Activated CD4-positive, alpha-beta T cell treated with anti-CD3 and anti-CD28 coated beads, Interleukin-2, amount 50 U/mL, for 16 hours (primary cell): ENCODE results near the gene RNF38.
"Not testable (repeated sequence)": the region's sequence is repeated elsewhere in the genome, so short reads cannot be mapped to it uniquely, and the experiment has no call there.

Experiments
- DNase-seq: peaks from one replicate; pipeline ENCODE4 v3.0.0-alpha.2; 2020

Gene RNF38

GRCh38 chr9:36328798-36329411, 71.2 kb downstream of the RNF38 start:
- peak; percentile 73 for DNase-seq

GRCh38 chr9:36325081-36325828, 74.8 kb downstream of the RNF38 start:
- DNase-seq: no peak

- DNase-seq: peak; percentile 39
Measured at GRCh38 chr9:36323926-36324325, 76.1 kb downstream of the RNF38 start.

- DNase-seq: no peak
Measured at GRCh38 chr9:36322462-36322861, 77.6 kb downstream of the RNF38 start.

GRCh38 chr9:36321903-36322302, 78.2 kb downstream of the RNF38 start:
- not testable (repeated sequence) for DNase-seq

- no peak for DNase-seq
Measured at GRCh38 chr9:36320466-36320865, 79.6 kb downstream of the RNF38 start.

GRCh38 chr9:36319806-36320205, 80.3 kb downstream of the RNF38 start:
- DNase-seq: no peak

GRCh38 chr9:36319183-36319582, 80.9 kb downstream of the RNF38 start:
- DNase-seq: no peak

- DNase-seq: no peak
Measured at GRCh38 chr9:36318212-36318802, 81.8 kb downstream of the RNF38 start.

GRCh38 chr9:36317766-36318165, 82.3 kb downstream of the RNF38 start:
- no peak for DNase-seq

GRCh38 chr9:36316611-36317317, 83.3 kb downstream of the RNF38 start:
- DNase-seq: no peak

- no peak for DNase-seq
Measured at GRCh38 chr9:36316049-36316448, 84.0 kb downstream of the RNF38 start.

- no peak for DNase-seq
Measured at GRCh38 chr9:36315283-36315682, 84.8 kb downstream of the RNF38 start.

GRCh38 chr9:36314740-36315139, 85.3 kb downstream of the RNF38 start:
- no peak for DNase-seq

GRCh38 chr9:36306471-36307306, 93.4 kb downstream of the RNF38 start:
- DNase-seq: peak; percentile 33

- DNase-seq: not testable (repeated sequence)
Measured at GRCh38 chr9:36304366-36304765, 95.7 kb downstream of the RNF38 start.

- DNase-seq: no peak
Measured at GRCh38 chr9:36301227-36301626, 98.8 kb downstream of the RNF38 start.

GRCh38 chr9:36298566-36298965, 101.5 kb downstream of the RNF38 start:
- DNase-seq: no peak

GRCh38 chr9:36297798-36298197, 102.3 kb downstream of the RNF38 start:
- DNase-seq: no peak

GRCh38 chr9:36294996-36295395, 105.1 kb downstream of the RNF38 start:
- DNase-seq: not testable (repeated sequence)

GRCh38 chr9:36293918-36294317, 106.2 kb downstream of the RNF38 start:
- DNase-seq: no peak

- DNase-seq: no peak
Measured at GRCh38 chr9:36293171-36293570, 106.9 kb downstream of the RNF38 start.

GRCh38 chr9:36292641-36293040, 107.4 kb downstream of the RNF38 start:
- DNase-seq: no peak
